Measurements from ENCODE around the gene ST3GAL5. TPM values are rescaled to one million over a fixed set of nuclear protein-coding genes. Genes with fewer than 3 reads are reported as not detected.

Gene ST3GAL5
- total RNA-seq, 1 donor from 2014 or later: 18.2 TPM

- DNase-seq: no peak
Observed at GRCh38 chr2:85806358-85807118, 82.3 kb downstream of the ST3GAL5 start.

GRCh38 chr2:85804583-85804982, 84.2 kb downstream of the ST3GAL5 start:
- DNase-seq: no peak

GRCh38 chr2:85803704-85804425, 84.9 kb downstream of the ST3GAL5 start:
- no peak for DNase-seq

- DNase-seq: no peak
Observed at GRCh38 chr2:85802354-85803103, 86.3 kb downstream of the ST3GAL5 start.

GRCh38 chr2:85801871-85802270, 86.9 kb downstream of the ST3GAL5 start:
- no peak for DNase-seq

GRCh38 chr2:85800586-85800985, 88.2 kb downstream of the ST3GAL5 start:
- DNase-seq: no peak

- DNase-seq: no peak
Observed at GRCh38 chr2:85799215-85799956, 89.4 kb downstream of the ST3GAL5 start.

- DNase-seq: peak; percentile 51
Observed at GRCh38 chr2:85797921-85798320, 90.9 kb downstream of the ST3GAL5 start.

- no peak for DNase-seq
Observed at GRCh38 chr2:85797263-85797660, 91.5 kb downstream of the ST3GAL5 start.

GRCh38 chr2:85796341-85797262, 92.2 kb downstream of the ST3GAL5 start:
- DNase-seq: peak; percentile 92

GRCh38 chr2:85796046-85796340, 92.8 kb downstream of the ST3GAL5 start:
- no peak for DNase-seq

- DNase-seq: no peak
Observed at GRCh38 chr2:85795331-85796045, 93.3 kb downstream of the ST3GAL5 start.

- DNase-seq: peak; percentile 94
Observed at GRCh38 chr2:85794491-85795121, 94.2 kb downstream of the ST3GAL5 start.

- no peak for DNase-seq
Observed at GRCh38 chr2:85794038-85794441, 94.8 kb downstream of the ST3GAL5 start.

- DNase-seq: no peak
Observed at GRCh38 chr2:85793584-85793983, 95.2 kb downstream of the ST3GAL5 start.

- peak; percentile 79 for DNase-seq
Observed at GRCh38 chr2:85792783-85793441, 95.9 kb downstream of the ST3GAL5 start.

GRCh38 chr2:85791704-85792565, 96.9 kb downstream of the ST3GAL5 start:
- no peak for DNase-seq

- no peak for DNase-seq
Observed at GRCh38 chr2:85790499-85791188, 98.1 kb downstream of the ST3GAL5 start.

Data from tongue (tissue), 2 donors.